Kidney epithelial cell (primary cell): Measurements from ENCODE around the gene CFAP157. TPM values are rescaled to one million over a fixed set of nuclear protein-coding genes. Genes with fewer than 3 reads are reported as not detected.

ENCODE experiments used
- DNase-seq: peaks from one replicate; pipeline ENCODE4 v3.0.0-alpha.2; 2010; ENCODE audit warnings: low read depth
- H3K27me3 ChIP-seq: 2 replicates; pipeline ENCODE4 v1.6.0; 2011; ENCODE audit warnings: low read length; ENCODE audit not compliant: control insufficient read depth, insufficient read depth
- H3K36me3 ChIP-seq: 2 replicates; pipeline ENCODE4 v1.5.1; 2011; ENCODE audit warnings: low read length; ENCODE audit not compliant: control insufficient read depth, insufficient read depth
- H3K4me3 ChIP-seq: 2 replicates; pipeline ENCODE4 v1.5.1; 2011; ENCODE audit warnings: low read depth, mild to moderate bottlenecking, control low read depth, low read length
- total RNA-seq: library from RNA; depleted of rRNA; stranded (reverse); fragments of >200 nt; gene quantifications from 2 replicates; pipeline ENCODE4 v1.2.3, GENCODE V29; 2015
- TF ChIP-seq, protein P1 (sequence below): IDR thresholded peaks from 2 replicates; pipeline ENCODE4 v1.5.1; 2011; ENCODE audit warnings: mild to moderate bottlenecking, moderate library complexity, low read length, control low read depth, inconsistent platforms; ENCODE audit not compliant: insufficient read depth, poor library complexity, severe bottlenecking

Gene CFAP157
- total RNA-seq, 1 donor from 2014 or later = not detected

DNA sequence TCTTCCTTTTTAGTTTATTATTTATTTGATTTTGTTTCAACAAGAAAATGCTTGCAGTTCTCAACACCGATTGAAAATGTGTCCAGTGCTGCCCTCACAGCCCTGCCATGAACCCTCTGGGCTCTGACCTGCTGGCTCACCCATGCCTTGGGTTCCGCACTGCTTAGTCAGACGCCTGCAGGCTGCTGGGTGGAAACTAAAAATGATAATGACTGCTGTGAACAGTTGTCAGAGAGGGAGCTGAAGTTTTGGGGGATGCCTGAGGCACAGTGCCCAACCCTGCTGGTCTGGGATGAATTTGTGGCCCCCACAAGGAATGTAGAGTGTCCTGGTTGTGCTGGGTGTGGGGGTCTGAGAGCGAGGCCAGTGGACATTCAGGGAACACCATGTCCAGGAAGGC, 22.2 kb upstream of the CFAP157 start:
- H3K36me3 ChIP-seq = peaks cover 1% of the 10 kb centered on the region
- no peak for DNase-seq
- TF ChIP-seq, protein P1, sequence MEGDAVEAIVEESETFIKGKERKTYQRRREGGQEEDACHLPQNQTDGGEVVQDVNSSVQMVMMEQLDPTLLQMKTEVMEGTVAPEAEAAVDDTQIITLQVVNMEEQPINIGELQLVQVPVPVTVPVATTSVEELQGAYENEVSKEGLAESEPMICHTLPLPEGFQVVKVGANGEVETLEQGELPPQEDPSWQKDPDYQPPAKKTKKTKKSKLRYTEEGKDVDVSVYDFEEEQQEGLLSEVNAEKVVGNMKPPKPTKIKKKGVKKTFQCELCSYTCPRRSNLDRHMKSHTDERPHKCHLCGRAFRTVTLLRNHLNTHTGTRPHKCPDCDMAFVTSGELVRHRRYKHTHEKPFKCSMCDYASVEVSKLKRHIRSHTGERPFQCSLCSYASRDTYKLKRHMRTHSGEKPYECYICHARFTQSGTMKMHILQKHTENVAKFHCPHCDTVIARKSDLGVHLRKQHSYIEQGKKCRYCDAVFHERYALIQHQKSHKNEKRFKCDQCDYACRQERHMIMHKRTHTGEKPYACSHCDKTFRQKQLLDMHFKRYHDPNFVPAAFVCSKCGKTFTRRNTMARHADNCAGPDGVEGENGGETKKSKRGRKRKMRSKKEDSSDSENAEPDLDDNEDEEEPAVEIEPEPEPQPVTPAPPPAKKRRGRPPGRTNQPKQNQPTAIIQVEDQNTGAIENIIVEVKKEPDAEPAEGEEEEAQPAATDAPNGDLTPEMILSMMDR = no peak
- H3K4me3 ChIP-seq = no peak overlapping the region
- H3K27me3 ChIP-seq = no peaks in the 10 kb centered on the region

DNA sequence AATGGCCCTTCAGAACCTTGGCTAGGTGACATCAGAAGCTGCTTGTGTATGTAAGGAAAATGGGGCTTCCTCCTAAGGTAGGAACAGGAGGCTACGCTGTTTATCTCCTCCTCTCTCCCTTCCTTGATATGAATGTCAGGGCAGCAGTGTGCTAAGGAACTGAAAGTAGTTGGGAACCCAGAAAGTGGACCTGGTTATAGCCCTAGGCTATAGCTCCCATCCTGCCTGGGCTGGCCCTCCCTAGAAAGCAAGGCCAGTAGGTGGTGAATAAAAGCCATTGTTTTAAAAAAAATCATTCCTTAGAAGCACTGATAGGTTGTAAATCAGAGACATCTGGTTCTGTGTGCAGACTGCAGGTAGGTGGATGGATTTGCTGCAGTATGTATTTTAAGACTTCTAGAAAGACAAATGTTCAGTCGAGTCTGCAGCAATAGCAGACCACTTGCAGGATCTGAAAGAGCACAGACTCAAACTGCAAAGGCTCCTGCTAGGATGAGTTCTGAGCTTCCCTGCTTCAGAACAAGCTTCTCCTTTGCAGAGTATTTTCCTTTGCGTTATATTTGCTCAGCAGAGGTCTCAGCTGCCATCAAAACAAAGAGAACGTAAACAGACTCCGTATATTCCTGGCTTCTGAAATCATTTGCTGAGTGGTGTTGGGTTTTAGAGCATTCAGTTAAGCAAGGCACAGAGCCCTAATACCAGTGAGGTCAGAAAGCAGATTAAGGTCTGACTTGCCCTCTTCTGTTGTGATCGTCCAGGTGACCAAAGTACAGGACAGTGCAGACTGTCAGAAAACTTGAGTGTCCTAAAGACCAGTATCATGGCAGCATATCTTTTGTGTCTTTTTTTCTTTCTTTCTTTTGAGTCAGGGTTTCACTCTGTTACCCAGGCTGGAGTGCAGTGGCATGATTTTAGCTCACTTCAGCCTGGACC, 20.1 kb upstream of the CFAP157 start:
- TF ChIP-seq, protein P1 = no peak
- Histone ChIP-seq H3K36me3 (peaks cover 1% of the 10 kb centered on the region), H3K4me3 (no peak overlapping the region), H3K27me3 (no peaks in the 10 kb centered on the region)
- DNase-seq = no peak

DNA sequence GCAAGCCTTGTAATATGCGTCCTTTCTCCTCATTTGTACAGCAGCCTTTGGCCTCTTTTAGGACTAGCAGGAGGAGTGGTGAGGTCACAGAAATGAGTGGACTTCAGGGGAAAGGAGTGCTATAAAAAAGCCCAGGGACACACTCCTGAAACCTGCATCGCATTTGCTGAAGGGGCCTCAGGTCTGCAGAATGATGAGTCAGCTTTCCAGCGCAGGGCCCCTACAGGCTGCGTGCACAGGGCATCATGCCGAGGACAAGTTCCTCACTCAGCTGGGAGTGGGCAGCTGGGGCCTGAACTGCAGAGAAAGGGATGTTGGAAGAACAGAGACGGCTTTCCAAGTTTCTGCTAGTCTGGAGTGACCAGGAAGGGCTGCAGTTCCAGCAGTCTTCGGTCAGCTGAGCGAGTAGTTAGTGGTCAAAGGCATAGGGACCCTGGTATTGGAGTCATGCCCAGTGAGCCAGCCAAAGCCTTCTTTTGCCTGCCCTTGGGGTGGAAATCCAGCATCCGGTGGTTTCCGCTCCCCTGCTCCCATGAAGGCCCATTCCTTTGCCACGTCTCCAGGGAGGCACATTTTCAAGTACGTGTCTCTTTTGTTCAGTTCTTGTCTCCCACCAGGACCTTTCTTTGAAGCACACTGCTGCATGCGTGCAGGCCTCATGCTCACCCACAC, 17.3 kb upstream of the CFAP157 start:
- Histone ChIP-seq H3K4me3 (no peak overlapping the region), H3K27me3 (no peaks in the 10 kb centered on the region), H3K36me3 (peaks cover 1% of the 10 kb centered on the region)
- TF ChIP-seq, protein P1 = no peak
- no peak for DNase-seq

DNA sequence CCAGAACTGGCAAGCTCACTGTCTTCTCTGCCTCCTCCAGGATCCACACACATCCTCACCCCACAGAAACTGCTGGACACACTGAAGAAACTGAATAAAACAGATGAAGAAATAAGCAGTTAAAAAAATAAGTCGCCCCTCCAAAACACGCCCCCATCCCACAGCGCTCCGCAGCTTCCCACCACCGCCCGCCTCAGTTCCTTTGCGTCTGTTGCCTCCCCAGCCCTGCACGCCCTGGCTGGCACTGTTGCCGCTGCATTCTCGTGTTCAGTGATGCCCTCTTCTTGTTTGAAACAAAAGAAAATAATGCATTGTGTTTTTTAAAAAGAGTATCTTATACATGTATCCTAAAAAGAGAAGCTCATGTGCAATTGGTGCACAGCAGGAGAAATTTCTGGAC, 16.1 kb upstream of the CFAP157 start:
- TF ChIP-seq, protein P1 = no peak
- H3K36me3 ChIP-seq = peaks cover 1% of the 10 kb centered on the region
- H3K4me3 ChIP-seq = no peak overlapping the region
- no peaks in the 10 kb centered on the region for H3K27me3 ChIP-seq
- DNase-seq = no peak

DNA sequence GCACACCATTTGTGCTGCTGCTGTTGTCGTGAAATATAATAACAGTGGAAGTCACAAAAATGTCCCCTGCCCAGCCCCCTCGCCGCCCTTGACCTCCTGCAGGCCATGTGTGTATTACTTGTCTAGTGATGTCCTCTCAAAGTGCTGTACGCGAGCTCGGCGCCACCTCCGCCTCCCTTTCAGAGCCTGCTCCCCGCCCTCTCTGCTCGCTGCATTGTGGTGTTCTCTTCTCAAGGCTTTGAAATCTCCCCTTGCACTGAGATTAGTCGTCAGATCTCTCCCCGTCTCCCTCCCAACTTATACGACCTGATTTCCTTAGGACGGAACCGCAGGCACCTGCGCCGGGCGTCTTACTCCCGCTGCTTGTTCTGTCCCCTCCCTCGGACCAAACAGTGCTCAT, 14.7 kb upstream of the CFAP157 start:
- TF ChIP-seq, protein P1 = no peak
- Histone ChIP-seq H3K27me3 (no peaks in the 10 kb centered on the region), H3K36me3 (no peaks in the 10 kb centered on the region), H3K4me3 (no peak overlapping the region)
- DNase-seq = no peak
